ENCODE measurements around the gene VPS54. TPM values are rescaled to one million over a fixed set of nuclear protein-coding genes. Genes with fewer than 3 reads are reported as not detected.
"Not testable (repeated sequence)": the region's sequence is repeated elsewhere in the genome, so short reads cannot be mapped to it uniquely, and the experiment has no call there.

VPS54 gene
- polyA plus RNA-seq, 1 donor (not counting 4 experiments of a cell fraction or from before 2014, with no cell fraction given) = 18.2 TPM

DNA sequence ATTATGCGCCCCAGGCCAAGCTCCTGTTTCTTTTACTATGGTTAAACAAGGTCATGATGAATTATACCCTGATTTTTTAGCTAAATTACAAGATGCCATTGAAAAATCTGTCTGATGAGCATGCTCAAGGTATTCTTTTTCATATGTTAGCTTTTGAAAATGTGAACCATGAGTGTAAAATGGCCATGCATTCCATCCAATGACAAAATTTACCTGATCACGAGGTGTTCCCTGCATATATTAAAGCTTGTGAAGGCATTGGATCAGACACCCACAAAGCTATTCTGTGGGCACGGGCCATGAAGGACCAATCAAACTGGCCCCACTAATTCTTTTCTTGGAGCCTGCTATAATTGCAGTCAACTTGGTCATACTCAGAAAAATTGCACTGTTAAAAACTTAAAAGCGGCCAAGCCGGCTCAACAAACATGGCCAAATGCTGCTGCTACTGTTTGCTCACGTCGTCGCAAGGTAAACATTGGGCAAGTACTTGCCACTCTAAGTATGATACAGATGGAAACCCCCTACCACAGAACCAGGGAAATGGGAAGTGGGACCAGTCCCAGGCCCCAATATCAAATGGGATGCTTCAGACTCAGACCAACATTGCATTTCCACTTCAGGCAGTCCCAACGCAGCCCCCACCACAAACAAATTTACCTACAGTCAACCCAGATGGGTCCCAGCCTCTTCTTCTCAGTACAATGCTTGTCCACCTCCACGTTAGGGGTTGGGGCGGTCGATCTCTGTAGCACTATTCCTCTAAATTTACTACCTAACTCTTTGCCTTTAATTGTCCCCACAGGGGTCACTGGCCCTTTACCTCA is 27.8 kb downstream of the VPS54 start:
- H3K27ac ChIP-seq (ENCODE audit: control insufficient read depth, insufficient read depth, low read length); DNase-seq (ENCODE audit: low read depth, low spot score); dilution Hi-C loops (cut with MboI; ENCODE audit: extremely low pct_ligation_motif_present, low sequenced_read_pairs); H3K9me3 ChIP-seq (ENCODE audit: control insufficient read depth, low read depth, low read length); H3K4me1 ChIP-seq (ENCODE audit: control insufficient read depth, extremely low read depth, insufficient read depth, low read length); H3K4me3 ChIP-seq (ENCODE audit: control insufficient read depth in 2 of 3, extremely low read depth in 1 of 3, insufficient read depth in 2 of 3, low read depth in 1 of 3, low read length in 3 of 3); H3K27me3 ChIP-seq (ENCODE audit: control insufficient read depth, extremely low read depth, insufficient read depth, low read length); H3K9me1 ChIP-seq (ENCODE audit: control insufficient read depth, extremely low read depth, insufficient read depth, low read length); H3K36me3 ChIP-seq (ENCODE audit: control insufficient read depth in 2 of 2, extremely low read depth in 1 of 2, insufficient read depth in 2 of 2, low read length in 2 of 2); H3K9ac ChIP-seq (ENCODE audit: control insufficient read depth, extremely low read depth, insufficient read depth, low read length); H2AFZ ChIP-seq (ENCODE audit: control insufficient read depth, low read length); FAIRE-seq; H3K4me2 ChIP-seq (ENCODE audit: control insufficient read depth, extremely low read depth, insufficient read depth, low read depth, low read length); H4K20me1 ChIP-seq (ENCODE audit: control insufficient read depth, extremely low read depth, insufficient read depth, low read length): not testable (repeated sequence)
- peaks cover 11% of the 10 kb centered on the region for H3K79me2 ChIP-seq (ENCODE audit: control insufficient read depth, insufficient read depth, low read length)

GRCh38 chr2:63990072-63990471 is 29.2 kb downstream of the VPS54 start:
- dilution Hi-C loops (cut with MboI; ENCODE audit: extremely low pct_ligation_motif_present, low sequenced_read_pairs) = no loop called here
- Histone ChIP-seq H3K4me1 (ENCODE audit: control insufficient read depth, extremely low read depth, insufficient read depth, low read length) (peaks cover 3% of the 10 kb centered on the region), H3K79me2 (ENCODE audit: control insufficient read depth, insufficient read depth, low read length) (peaks cover 11% of the 10 kb centered on the region)

GRCh38 chr2:63988842-63989436 is 30.3 kb downstream of the VPS54 start:
- not testable (repeated sequence) for H3K9ac ChIP-seq (ENCODE audit: control insufficient read depth, extremely low read depth, insufficient read depth, low read length)

More at GRCh38 chr2:63990072-63990471, 29.2 kb downstream of the VPS54 start:
- H3K4me2 ChIP-seq (ENCODE audit: control insufficient read depth, extremely low read depth, insufficient read depth, low read depth, low read length) = no peak overlapping the region
- no peak for FAIRE-seq
- no peak overlapping the region for H3K27ac ChIP-seq (ENCODE audit: control insufficient read depth, insufficient read depth, low read length)
- H3K27me3 ChIP-seq (ENCODE audit: control insufficient read depth, extremely low read depth, insufficient read depth, low read length) = no peaks in the 10 kb centered on the region
- H2AFZ ChIP-seq (ENCODE audit: control insufficient read depth, low read length) = no peak overlapping the region
- H3K9me3 ChIP-seq (ENCODE audit: control insufficient read depth, low read depth, low read length) = no peaks in the 10 kb centered on the region
- no peak overlapping the region for H3K9ac ChIP-seq (ENCODE audit: control insufficient read depth, extremely low read depth, insufficient read depth, low read length)
- no peaks in the 10 kb centered on the region for H3K9me1 ChIP-seq (ENCODE audit: control insufficient read depth, extremely low read depth, insufficient read depth, low read length)
- no peaks in the 10 kb centered on the region for H4K20me1 ChIP-seq (ENCODE audit: control insufficient read depth, extremely low read depth, insufficient read depth, low read length)
- no peak overlapping the region for H3K4me3 ChIP-seq (ENCODE audit: control insufficient read depth in 2 of 3, extremely low read depth in 1 of 3, insufficient read depth in 2 of 3, low read depth in 1 of 3, low read length in 3 of 3)
- TF ChIP-seq CTCF (optimal IDR thresholded peaks at IDR 0.05 in 1 of 3, IDR thresholded peaks at IDR 0.05 in 1 of 3, conservative IDR thresholded peaks at IDR 0.05 in 1 of 3; ENCODE audit: extremely low read depth in 1 of 3, insufficient read depth in 2 of 3, low read length in 3 of 3) (no peak), EZH2 (IDR thresholded peaks at IDR 0.05; ENCODE audit: low read length) (no peak)
- H3K36me3 ChIP-seq (ENCODE audit: control insufficient read depth in 2 of 2, extremely low read depth in 1 of 2, insufficient read depth in 2 of 2, low read length in 2 of 2) = no peaks in the 10 kb centered on the region
- DNase-seq (ENCODE audit: low read depth, low spot score) = no peak

More at GRCh38 chr2:63988842-63989436, 30.3 kb downstream of the VPS54 start:
- H2AFZ ChIP-seq (ENCODE audit: control insufficient read depth, low read length); H3K4me1 ChIP-seq (ENCODE audit: control insufficient read depth, extremely low read depth, insufficient read depth, low read length); FAIRE-seq; H3K9me1 ChIP-seq (ENCODE audit: control insufficient read depth, extremely low read depth, insufficient read depth, low read length); dilution Hi-C loops (cut with MboI; ENCODE audit: extremely low pct_ligation_motif_present, low sequenced_read_pairs); H3K27me3 ChIP-seq (ENCODE audit: control insufficient read depth, extremely low read depth, insufficient read depth, low read length); H3K27ac ChIP-seq (ENCODE audit: control insufficient read depth, insufficient read depth, low read length); DNase-seq (ENCODE audit: low read depth, low spot score); H3K36me3 ChIP-seq (ENCODE audit: control insufficient read depth in 2 of 2, extremely low read depth in 1 of 2, insufficient read depth in 2 of 2, low read length in 2 of 2); H3K4me3 ChIP-seq (ENCODE audit: control insufficient read depth in 2 of 3, extremely low read depth in 1 of 3, insufficient read depth in 2 of 3, low read depth in 1 of 3, low read length in 3 of 3); H3K4me2 ChIP-seq (ENCODE audit: control insufficient read depth, extremely low read depth, insufficient read depth, low read depth, low read length); H4K20me1 ChIP-seq (ENCODE audit: control insufficient read depth, extremely low read depth, insufficient read depth, low read length); H3K9me3 ChIP-seq (ENCODE audit: control insufficient read depth, low read depth, low read length): not testable (repeated sequence)
- H3K79me2 ChIP-seq (ENCODE audit: control insufficient read depth, insufficient read depth, low read length) = peaks cover 11% of the 10 kb centered on the region
